ENCODE data around the gene ITCH. TPM values are rescaled to one million over a fixed set of nuclear protein-coding genes. Genes with fewer than 3 reads are reported as not detected.

The ITCH gene
- total RNA-seq, 1 experiment from 2014 or later = 63.9 TPM

DNA sequence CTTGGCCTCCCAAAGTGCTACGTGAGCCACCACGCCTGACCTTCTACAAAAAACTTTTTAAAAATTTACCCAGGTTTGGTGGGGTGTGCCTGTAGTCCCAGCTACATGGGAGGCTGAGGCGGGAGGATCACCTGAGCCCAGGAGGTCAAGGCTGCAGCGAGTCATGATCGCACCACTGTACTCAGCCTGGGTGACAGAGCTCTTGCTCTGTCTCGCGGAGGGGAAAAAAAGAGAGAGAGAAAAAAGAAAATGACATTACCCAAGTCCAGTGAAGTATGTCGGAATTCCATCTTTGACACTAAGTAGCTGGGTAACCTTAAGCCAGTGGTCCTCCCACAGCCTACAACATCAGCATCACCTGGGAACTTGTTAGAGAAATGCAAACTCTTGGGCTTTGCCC lies 176.7 kb downstream of the ITCH start:
- no peak for ATAC-seq

DNA sequence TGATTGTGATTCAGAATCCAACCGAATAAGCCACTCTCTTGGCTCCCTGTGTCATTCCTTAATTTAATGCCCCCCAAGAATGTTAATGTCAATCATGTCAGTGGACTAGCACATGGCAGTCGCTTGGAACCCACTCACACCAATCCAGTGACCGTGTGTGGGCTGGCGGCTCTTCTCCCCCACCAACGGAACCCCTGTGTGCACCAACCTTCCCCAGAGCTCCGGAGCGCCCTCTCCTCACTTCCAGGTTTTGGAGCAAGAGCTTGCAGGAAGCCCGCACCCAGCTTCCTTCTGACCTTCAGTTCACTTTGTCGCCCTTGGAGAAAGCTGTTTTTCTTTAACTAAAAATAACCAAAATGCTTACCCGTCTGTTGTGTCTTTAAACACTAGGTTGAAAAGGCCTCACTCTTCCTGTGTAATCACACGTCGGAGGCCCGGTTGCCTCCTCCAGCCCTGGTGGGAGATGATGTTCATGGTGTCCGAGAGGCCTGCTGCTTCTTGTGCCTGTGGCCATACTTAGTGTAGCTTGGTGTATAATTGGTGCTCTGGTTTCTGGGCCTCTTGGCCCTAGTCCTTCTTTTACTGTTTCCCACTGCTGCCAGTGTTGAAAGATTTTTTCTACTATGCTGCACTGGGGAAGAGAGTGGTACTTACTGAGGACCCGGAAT lies 177.7 kb downstream of the ITCH start:
- H3K27me3 ChIP-seq (ENCODE audit: control insufficient read depth, insufficient read depth, low read length) = no peaks in the 10 kb centered on the region
- no peak for ATAC-seq
- H3K4me1 ChIP-seq (ENCODE audit: control insufficient read depth, insufficient read depth, low read length) = no peaks in the 10 kb centered on the region
- BruUV-seq (replicated peaks) = no TSS peak
- in situ Hi-C loops (cut with HindIII; ENCODE audit: low pct_unique_long_range_greater_than_20kb, low sequenced_read_pairs) = no loop called here
- peaks cover 4% of the 10 kb centered on the region; the same call in 1 of the 2 replicates for H3K36me3 ChIP-seq (ENCODE audit: control insufficient read depth, insufficient read depth, low read length)
- intact Hi-C loops (cut with micrococcal nuclease; ENCODE audit: unreplicated experiment) = no loop called here
- H3K9me3 ChIP-seq (ENCODE audit: control insufficient read depth, insufficient read depth, low read depth, low read length) = no peaks in the 10 kb centered on the region
- no peak overlapping the region for H3K4me3 ChIP-seq (ENCODE audit: low read depth in 2 of 2, low read length in 2 of 2)
- no peak overlapping the region for H3K27ac ChIP-seq (ENCODE audit: low read length)
- TF ChIP-seq POLR2AphosphoS5 (IDR thresholded peaks at IDR 0.05; ENCODE audit: low read depth, low read length) (no peak), TCF7L2 (IDR thresholded peaks at IDR 0.05; ENCODE audit: low read depth, low read length) (no peak), SIN3A (IDR thresholded peaks at IDR 0.05; ENCODE audit: borderline replicate concordance, insufficient read depth, low read depth, low read length) (no peak)
- TF ChIP-seq, protein P1, sequence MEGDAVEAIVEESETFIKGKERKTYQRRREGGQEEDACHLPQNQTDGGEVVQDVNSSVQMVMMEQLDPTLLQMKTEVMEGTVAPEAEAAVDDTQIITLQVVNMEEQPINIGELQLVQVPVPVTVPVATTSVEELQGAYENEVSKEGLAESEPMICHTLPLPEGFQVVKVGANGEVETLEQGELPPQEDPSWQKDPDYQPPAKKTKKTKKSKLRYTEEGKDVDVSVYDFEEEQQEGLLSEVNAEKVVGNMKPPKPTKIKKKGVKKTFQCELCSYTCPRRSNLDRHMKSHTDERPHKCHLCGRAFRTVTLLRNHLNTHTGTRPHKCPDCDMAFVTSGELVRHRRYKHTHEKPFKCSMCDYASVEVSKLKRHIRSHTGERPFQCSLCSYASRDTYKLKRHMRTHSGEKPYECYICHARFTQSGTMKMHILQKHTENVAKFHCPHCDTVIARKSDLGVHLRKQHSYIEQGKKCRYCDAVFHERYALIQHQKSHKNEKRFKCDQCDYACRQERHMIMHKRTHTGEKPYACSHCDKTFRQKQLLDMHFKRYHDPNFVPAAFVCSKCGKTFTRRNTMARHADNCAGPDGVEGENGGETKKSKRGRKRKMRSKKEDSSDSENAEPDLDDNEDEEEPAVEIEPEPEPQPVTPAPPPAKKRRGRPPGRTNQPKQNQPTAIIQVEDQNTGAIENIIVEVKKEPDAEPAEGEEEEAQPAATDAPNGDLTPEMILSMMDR (IDR thresholded peaks at IDR 0.05) = no peak
- TF ChIP-seq, protein P2, sequence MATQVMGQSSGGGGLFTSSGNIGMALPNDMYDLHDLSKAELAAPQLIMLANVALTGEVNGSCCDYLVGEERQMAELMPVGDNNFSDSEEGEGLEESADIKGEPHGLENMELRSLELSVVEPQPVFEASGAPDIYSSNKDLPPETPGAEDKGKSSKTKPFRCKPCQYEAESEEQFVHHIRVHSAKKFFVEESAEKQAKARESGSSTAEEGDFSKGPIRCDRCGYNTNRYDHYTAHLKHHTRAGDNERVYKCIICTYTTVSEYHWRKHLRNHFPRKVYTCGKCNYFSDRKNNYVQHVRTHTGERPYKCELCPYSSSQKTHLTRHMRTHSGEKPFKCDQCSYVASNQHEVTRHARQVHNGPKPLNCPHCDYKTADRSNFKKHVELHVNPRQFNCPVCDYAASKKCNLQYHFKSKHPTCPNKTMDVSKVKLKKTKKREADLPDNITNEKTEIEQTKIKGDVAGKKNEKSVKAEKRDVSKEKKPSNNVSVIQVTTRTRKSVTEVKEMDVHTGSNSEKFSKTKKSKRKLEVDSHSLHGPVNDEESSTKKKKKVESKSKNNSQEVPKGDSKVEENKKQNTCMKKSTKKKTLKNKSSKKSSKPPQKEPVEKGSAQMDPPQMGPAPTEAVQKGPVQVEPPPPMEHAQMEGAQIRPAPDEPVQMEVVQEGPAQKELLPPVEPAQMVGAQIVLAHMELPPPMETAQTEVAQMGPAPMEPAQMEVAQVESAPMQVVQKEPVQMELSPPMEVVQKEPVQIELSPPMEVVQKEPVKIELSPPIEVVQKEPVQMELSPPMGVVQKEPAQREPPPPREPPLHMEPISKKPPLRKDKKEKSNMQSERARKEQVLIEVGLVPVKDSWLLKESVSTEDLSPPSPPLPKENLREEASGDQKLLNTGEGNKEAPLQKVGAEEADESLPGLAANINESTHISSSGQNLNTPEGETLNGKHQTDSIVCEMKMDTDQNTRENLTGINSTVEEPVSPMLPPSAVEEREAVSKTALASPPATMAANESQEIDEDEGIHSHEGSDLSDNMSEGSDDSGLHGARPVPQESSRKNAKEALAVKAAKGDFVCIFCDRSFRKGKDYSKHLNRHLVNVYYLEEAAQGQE (IDR thresholded peaks at IDR 0.05; ENCODE audit: insufficient read depth in 1 of 2, low read depth in 2 of 2, low read length in 1 of 2) = no peak
- DNase-seq (ENCODE audit: low read depth, low spot score) = no peak
- POLR2A ChIA-PET = no interaction called here
- CTCF ChIA-PET = no interaction called here

More for the DNA sequence above, 176.7 kb downstream of the ITCH start:
- no peaks in the 10 kb centered on the region for H3K9me3 ChIP-seq (ENCODE audit: control insufficient read depth, insufficient read depth, low read depth, low read length)
- intact Hi-C loops (cut with micrococcal nuclease; ENCODE audit: unreplicated experiment) (loop anchor here (2.0 kb wide), 1 partner anchor 169 kb away; no protein-coding TSS in a partner anchor), in situ Hi-C loops (cut with HindIII; ENCODE audit: low pct_unique_long_range_greater_than_20kb, low sequenced_read_pairs) (no loop called here)
- TF ChIP-seq, protein P1 (IDR thresholded peaks at IDR 0.05) = no peak
- TF ChIP-seq, protein P2 (IDR thresholded peaks at IDR 0.05; ENCODE audit: insufficient read depth in 1 of 2, low read depth in 2 of 2, low read length in 1 of 2) = no peak
- no peak for TF ChIP-seq TCF7L2 (IDR thresholded peaks at IDR 0.05; ENCODE audit: low read depth, low read length)
- TF ChIP-seq POLR2AphosphoS5 (IDR thresholded peaks at IDR 0.05; ENCODE audit: low read depth, low read length) = no peak
- TF ChIP-seq SIN3A (IDR thresholded peaks at IDR 0.05; ENCODE audit: borderline replicate concordance, insufficient read depth, low read depth, low read length) = no peak
- no TSS peak for BruUV-seq (replicated peaks)
- H3K4me1 ChIP-seq (ENCODE audit: control insufficient read depth, insufficient read depth, low read length) = no peaks in the 10 kb centered on the region
- H3K4me3 ChIP-seq (ENCODE audit: low read depth in 2 of 2, low read length in 2 of 2) = no peak overlapping the region
- no peak for DNase-seq (ENCODE audit: low read depth, low spot score)
- ChIA-PET CTCF (interaction anchor here (0.6 kb wide), 2 partner anchors 48 to 212 kb away, joined by 6 to 8 read pairs; no protein-coding TSS in a partner anchor), POLR2A (no interaction called here)
- peaks cover 4% of the 10 kb centered on the region; the same call in 1 of the 2 replicates for H3K36me3 ChIP-seq (ENCODE audit: control insufficient read depth, insufficient read depth, low read length)
- no peaks in the 10 kb centered on the region for H3K27me3 ChIP-seq (ENCODE audit: control insufficient read depth, insufficient read depth, low read length)
- H3K27ac ChIP-seq (ENCODE audit: low read length) = no peak overlapping the region
